HG02623 (cell line): ENCODE measurements around the gene PSMD8.
"Not testable (repeated sequence)": the region's sequence is repeated elsewhere in the genome, so short reads cannot be mapped to it uniquely, and the experiment has no call there.

Experiments
- ATAC-seq: cut with Tn5 transposase; IDR thresholded peaks from one replicate; pipeline ENCODE4 v1.9.1; 2021; ENCODE audit warnings: moderate library complexity; ENCODE audit not compliant: unreplicated experiment

Gene PSMD8

GRCh38 chr19:38361633-38362075 lies 12.7 kb upstream of the PSMD8 start:
- ATAC-seq: no peak

- no peak for ATAC-seq
Measured at GRCh38 chr19:38362076-38362945, 12.1 kb upstream of the PSMD8 start.

- not testable (repeated sequence) for ATAC-seq
Measured at GRCh38 chr19:38362946-38363688, 11.3 kb upstream of the PSMD8 start.

- ATAC-seq: no peak
Measured at GRCh38 chr19:38367041-38367440, 7.3 kb upstream of the PSMD8 start.

GRCh38 chr19:38369584-38369983 lies 4.8 kb upstream of the PSMD8 start:
- ATAC-seq: no peak

- no peak for ATAC-seq
Measured at GRCh38 chr19:38370299-38370698, 4.1 kb upstream of the PSMD8 start.

- ATAC-seq: no peak
Measured at GRCh38 chr19:38371081-38371480, 3.3 kb upstream of the PSMD8 start.

- ATAC-seq: no peak
Measured at GRCh38 chr19:38373907-38374331, 452 bp upstream of the PSMD8 start.

GRCh38 chr19:38375098-38375493 lies 725 bp downstream of the PSMD8 start:
- no peak for ATAC-seq

GRCh38 chr19:38375748-38376147 lies 1.4 kb downstream of the PSMD8 start:
- ATAC-seq: no peak

- no peak for ATAC-seq
Measured at GRCh38 chr19:38376576-38376975, 2.2 kb downstream of the PSMD8 start.

GRCh38 chr19:38377052-38377451 lies 2.7 kb downstream of the PSMD8 start:
- no peak for ATAC-seq

- no peak for ATAC-seq
Measured at GRCh38 chr19:38378866-38379265, 4.5 kb downstream of the PSMD8 start.

GRCh38 chr19:38381138-38381537 lies 6.8 kb downstream of the PSMD8 start:
- ATAC-seq: no peak

- no peak for ATAC-seq
Measured at GRCh38 chr19:38383184-38383583, 8.8 kb downstream of the PSMD8 start.

GRCh38 chr19:38383743-38384142 lies 9.4 kb downstream of the PSMD8 start:
- ATAC-seq: no peak

- ATAC-seq: no peak
Measured at GRCh38 chr19:38384209-38385027, 10.0 kb downstream of the PSMD8 start.

GRCh38 chr19:38385057-38385803 lies 10.9 kb downstream of the PSMD8 start:
- no peak for ATAC-seq

- no peak for ATAC-seq
Measured at GRCh38 chr19:38385804-38386257, 11.5 kb downstream of the PSMD8 start.

- ATAC-seq: no peak
Measured at GRCh38 chr19:38386300-38386970, 12.1 kb downstream of the PSMD8 start.
